ENCODE measurements around the gene COPG2.

DNA sequence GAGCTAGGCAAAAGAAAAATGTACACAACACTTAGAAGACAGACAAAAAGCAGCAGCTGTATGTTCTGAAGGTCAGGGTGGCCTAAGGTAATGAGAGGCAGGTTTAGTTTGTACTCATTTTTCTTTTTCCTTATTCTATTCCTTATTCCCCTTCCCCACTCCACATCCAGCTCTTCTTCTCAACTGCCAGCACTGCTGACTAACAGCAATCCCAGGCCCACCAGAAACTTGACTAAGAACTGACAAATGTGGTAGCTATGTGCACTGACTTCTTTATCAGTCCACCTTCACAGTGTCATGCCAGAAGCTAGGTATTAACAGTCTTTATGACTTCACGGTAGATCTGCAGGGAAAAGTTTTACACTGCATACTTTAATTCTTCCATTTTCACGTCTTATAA, 6.1 kb downstream of the COPG2 start:
- no peak for TF ChIP-seq CTCF (CRISPR knock-in tag; IDR thresholded peaks at IDR 0.05)
- TF ChIP-seq REST (IDR thresholded peaks at IDR 0.05; ENCODE audit: borderline replicate concordance in 1 of 2, low read depth in 1 of 2, low read length in 2 of 2): no peak
- TF ChIP-seq EP300 (IDR thresholded peaks at IDR 0.05; ENCODE audit: low read depth in 2 of 2, low read length in 2 of 2): no peak
- no peak for TF ChIP-seq EP300 (CRISPR knock-in tag; IDR thresholded peaks at IDR 0.05; ENCODE audit: borderline replicate concordance)
- TF ChIP-seq TCF7L2 (IDR thresholded peaks at IDR 0.05; ENCODE audit: low read depth, low read length): no peak
- no peak for TF ChIP-seq SMARCE1 (IDR thresholded peaks at IDR 0.05; ENCODE audit: borderline replicate concordance)
- TF ChIP-seq ZNF235 (CRISPR knock-in tag; IDR thresholded peaks at IDR 0.05; ENCODE audit: borderline replicate concordance): no peak
- TF ChIP-seq HIVEP1 (CRISPR knock-in tag; IDR thresholded peaks at IDR 0.05): no peak
- no peak for TF ChIP-seq CEBPB (IDR thresholded peaks at IDR 0.05; ENCODE audit: borderline replicate concordance, low read depth, low read length)
- TF ChIP-seq ZNF781 (CRISPR knock-in tag; IDR thresholded peaks at IDR 0.05; ENCODE audit: borderline replicate concordance, not compliant biosample characterization): no peak
